H9 (cell line): ENCODE results near the gene PRDM5. TPM values are rescaled to one million over a fixed set of nuclear protein-coding genes. Genes with fewer than 3 reads are reported as not detected.

Source experiments
- DNase-seq: peaks from one replicate; pipeline ENCODE4 v3.0.0-alpha.2; 2017
- H2AFZ ChIP-seq: one replicate; pipeline ENCODE4 v1.6.1; 2013; ENCODE audit warnings: mild to moderate bottlenecking, low read length, control low read depth, moderate library complexity
- H2AK5ac ChIP-seq: 2 replicates; pipeline ENCODE4 v1.6.1; 2013; ENCODE audit warnings: low read length, control low read depth, mixed read lengths; ENCODE audit not compliant: insufficient read length
- H2BK120ac ChIP-seq: one replicate; pipeline ENCODE4 v1.6.1; 2013; ENCODE audit warnings: low read depth, mild to moderate bottlenecking, low read length, control low read depth, inconsistent platforms; ENCODE audit not compliant: poor library complexity, severe bottlenecking
- H2BK12ac ChIP-seq: 2 replicates; pipeline ENCODE4 v1.6.1; 2013; ENCODE audit warnings: low read length, control low read depth, mixed read lengths, low read depth; ENCODE audit not compliant: insufficient read length
- H2BK15ac ChIP-seq: 2 replicates; pipeline ENCODE4 v1.6.1; 2013; ENCODE audit warnings: low read depth, low read length, control low read depth
- H2BK20ac ChIP-seq: one replicate; pipeline ENCODE4 v1.6.1; 2013; ENCODE audit warnings: low read depth, mild to moderate bottlenecking, low read length, control low read depth, inconsistent platforms; ENCODE audit not compliant: poor library complexity, severe bottlenecking
- H2BK5ac ChIP-seq: 2 replicates; pipeline ENCODE4 v1.6.1; 2013; ENCODE audit warnings: low read length, control low read depth, mixed read lengths; ENCODE audit not compliant: insufficient read length
- H3K14ac ChIP-seq: 2 replicates; pipeline ENCODE4 v1.6.1; 2013; ENCODE audit warnings: low read length, control low read depth; ENCODE audit not compliant: insufficient read depth
- H3K18ac ChIP-seq: 2 replicates; pipeline ENCODE4 v1.6.1; 2013; ENCODE audit warnings: low read depth, mild to moderate bottlenecking, mixed read lengths, low read length, control low read depth; ENCODE audit not compliant: insufficient read length
- H3K23ac ChIP-seq: 2 replicates; pipeline ENCODE4 v1.6.1; 2013; ENCODE audit warnings: low read length, control low read depth, mixed read lengths, low read depth; ENCODE audit not compliant: insufficient read length
- H3K23me2 ChIP-seq: 2 replicates; pipeline ENCODE4 v1.6.1; 2013; ENCODE audit warnings: low read depth, mild to moderate bottlenecking, mixed read lengths, low read length, control low read depth; ENCODE audit not compliant: insufficient read length, poor library complexity, severe bottlenecking
- H3K27ac ChIP-seq: 2 replicates; pipeline ENCODE4 v1.5.1; 2013; ENCODE audit warnings: low read length, control low read depth, mixed read lengths, low read depth; ENCODE audit not compliant: insufficient read length
- H3K27me3 ChIP-seq: 2 replicates; pipeline ENCODE4 v1.6.1; 2013; ENCODE audit warnings: low read length, control low read depth, inconsistent platforms; ENCODE audit not compliant: insufficient read depth
- H3K4ac ChIP-seq: 2 replicates; pipeline ENCODE4 v1.6.1; 2013; ENCODE audit warnings: low read depth, mild to moderate bottlenecking, control low read depth, inconsistent platforms, low read length, moderate library complexity
- H3K4me1 ChIP-seq: 2 replicates; pipeline ENCODE4 v1.6.1; 2013; ENCODE audit warnings: low read length, control low read depth, inconsistent platforms; ENCODE audit not compliant: insufficient read depth
- H3K4me2 ChIP-seq: 2 replicates; pipeline ENCODE4 v1.6.1; 2013; ENCODE audit warnings: low read length, control low read depth, mixed read lengths; ENCODE audit not compliant: insufficient read length, insufficient read depth
- H3K56ac ChIP-seq: 2 replicates; pipeline ENCODE4 v1.6.1; 2013; ENCODE audit warnings: low read depth, mild to moderate bottlenecking, mixed read lengths, low read length, control low read depth; ENCODE audit not compliant: insufficient read length
- H3K79me1 ChIP-seq: 2 replicates; pipeline ENCODE4 v1.6.1; 2013; ENCODE audit warnings: low read depth, mild to moderate bottlenecking, moderate library complexity, low read length, control low read depth, inconsistent platforms; ENCODE audit not compliant: insufficient read depth, poor library complexity, severe bottlenecking
- H3K79me2 ChIP-seq: 2 replicates; pipeline ENCODE4 v1.6.1; 2013; ENCODE audit warnings: low read length, control low read depth, inconsistent platforms; ENCODE audit not compliant: insufficient read depth
- H3K9ac ChIP-seq: 2 replicates; pipeline ENCODE4 v1.6.1; 2013; ENCODE audit warnings: low read length, control low read depth, mixed read lengths; ENCODE audit not compliant: insufficient read length; ENCODE audit errors: extremely low read depth
- H3K9me3 ChIP-seq: one replicate; pipeline ENCODE4 v1.6.1; 2013; ENCODE audit warnings: low read depth, low read length, inconsistent platforms; ENCODE audit not compliant: control insufficient read depth
- H3T11ph ChIP-seq: one replicate; pipeline ENCODE4 v1.6.1; 2013; ENCODE audit warnings: mild to moderate bottlenecking, low read length, control low read depth, inconsistent platforms
- H4K20me1 ChIP-seq: one replicate; pipeline ENCODE4 v1.6.1; 2013; ENCODE audit not compliant: control insufficient read depth, insufficient read length, insufficient read depth
- H4K5ac ChIP-seq: 2 replicates; pipeline ENCODE4 v1.6.1; 2013; ENCODE audit warnings: low read depth, mild to moderate bottlenecking, mixed read lengths, low read length, control low read depth; ENCODE audit not compliant: insufficient read length
- H4K8ac ChIP-seq: replicated peaks from 2 replicates; pipeline ENCODE4 v1.6.1; 2013; ENCODE audit warnings: low read length, control low read depth, mixed read lengths, low read depth; ENCODE audit not compliant: insufficient read length
- H4K91ac ChIP-seq: 2 replicates; pipeline ENCODE4 v1.6.1; 2013; ENCODE audit warnings: low read depth, mild to moderate bottlenecking, moderate library complexity, mixed read lengths, low read length, control low read depth; ENCODE audit not compliant: insufficient read length
- H3K27ac Mint-ChIP-seq, 3 experiments: 2 replicates in 2 of 3; 3 replicates in 1 of 3; pipeline ENCODE4 v1.8.0; 2020 to 2021; ENCODE audit warnings: mixed read lengths in 3 of 3, mild to moderate bottlenecking in 1 of 3, moderate library complexity in 1 of 3
- H3K27me3 Mint-ChIP-seq: 2 replicates; pipeline ENCODE4 v1.8.0; 2021; ENCODE audit warnings: low read depth, mild to moderate bottlenecking, moderate library complexity, mixed read lengths
- H3K36me3 Mint-ChIP-seq, 3 experiments: 2 replicates in 2 of 3; 3 replicates in 1 of 3; pipeline ENCODE4 v1.8.0; 2020 to 2021; ENCODE audit warnings: low read depth in 3 of 3, mixed read lengths in 3 of 3; ENCODE audit not compliant: insufficient read depth in 1 of 3
- H3K4me1 Mint-ChIP-seq, 2 experiments: 2 replicates each; pipeline ENCODE4 v1.8.0; 2020; ENCODE audit warnings: mixed read lengths in 2 of 2
- H3K4me3 Mint-ChIP-seq, 2 experiments: 2 replicates in 1 of 2; 3 replicates in 1 of 2; pipeline ENCODE4 v1.8.0; 2020 to 2021; ENCODE audit warnings: mild to moderate bottlenecking in 2 of 2, mixed read lengths in 2 of 2, moderate library complexity in 1 of 2
- H3K9me3 Mint-ChIP-seq, 2 experiments: 2 replicates in 1 of 2; 3 replicates in 1 of 2; pipeline ENCODE4 v1.8.0; 2020; ENCODE audit warnings: mild to moderate bottlenecking in 2 of 2, mixed read lengths in 2 of 2, moderate library complexity in 1 of 2
- WGBS: extraction: QIAGEN DNeasy Blood & Tissue Kit; methylation state at CpG from one replicate; pipeline ENCODE4 v1.1.7; 2013; ENCODE audit warnings: missing lambda C conversion rate, low lambda C conversion rate, mixed read lengths; ENCODE audit not compliant: insufficient read length; ENCODE audit errors: extremely low coverage; 5-methylcytosine and 5-hydroxymethylcytosine counted together
- total RNA-seq: library from RNA; stranded (reverse); gene quantifications from 2 replicates; pipeline ENCODE4 v1.2.1, GENCODE V29; 2021
- TF ChIP-seq, protein P1 (sequence below): fragments of 200-600 bp; sonication (generic); conservative IDR thresholded peaks from 3 replicates; pipeline ENCODE4 v1.8.0; 2021; ENCODE audit warnings: antibody characterized with exemption, mild to moderate bottlenecking

The PRDM5 gene
- total RNA-seq, 1 experiment from 2014 or later: 21.7 TPM

DNA sequence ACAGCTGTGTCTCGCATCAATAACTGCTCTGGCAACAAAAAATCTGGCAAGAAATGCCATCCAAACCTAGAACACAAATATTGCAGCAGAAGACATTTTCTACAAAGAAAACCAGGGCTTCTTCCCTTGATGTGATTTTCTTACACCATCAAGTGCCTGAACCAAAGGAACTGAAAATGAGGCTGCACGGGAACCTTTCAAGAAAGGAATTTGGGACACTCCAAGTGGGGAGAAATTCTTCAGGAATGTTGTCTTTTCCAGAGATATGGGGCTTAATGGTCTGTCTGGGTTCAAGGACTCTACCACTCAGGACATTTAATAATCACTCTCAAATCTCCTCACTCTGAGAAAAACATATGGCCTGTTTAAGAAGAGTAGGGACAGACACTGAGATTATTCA lies 57.6 kb downstream of the PRDM5 start:
- Mint-ChIP-seq H3K27me3 (no peaks in the 10 kb centered on the region), H3K27ac (no peak overlapping the region), H3K4me3 (no peak overlapping the region), H3K4me1 (peaks cover 13 to 15% of the 10 kb centered on the region in 2 experiments), H3K36me3 (no peaks in the 10 kb centered on the region), H3K9me3 (no peaks in the 10 kb centered on the region)
- no peak overlapping the region for H2BK120ac ChIP-seq
- peaks cover 3% of the 10 kb centered on the region; the same call in 1 of the 2 replicates for H3K4me1 ChIP-seq
- no peak overlapping the region for H3K4ac ChIP-seq
- H3K14ac ChIP-seq: no peak overlapping the region
- no peak overlapping the region for H3K27ac ChIP-seq
- H4K20me1 ChIP-seq: no peaks in the 10 kb centered on the region
- TF ChIP-seq, protein P1, sequence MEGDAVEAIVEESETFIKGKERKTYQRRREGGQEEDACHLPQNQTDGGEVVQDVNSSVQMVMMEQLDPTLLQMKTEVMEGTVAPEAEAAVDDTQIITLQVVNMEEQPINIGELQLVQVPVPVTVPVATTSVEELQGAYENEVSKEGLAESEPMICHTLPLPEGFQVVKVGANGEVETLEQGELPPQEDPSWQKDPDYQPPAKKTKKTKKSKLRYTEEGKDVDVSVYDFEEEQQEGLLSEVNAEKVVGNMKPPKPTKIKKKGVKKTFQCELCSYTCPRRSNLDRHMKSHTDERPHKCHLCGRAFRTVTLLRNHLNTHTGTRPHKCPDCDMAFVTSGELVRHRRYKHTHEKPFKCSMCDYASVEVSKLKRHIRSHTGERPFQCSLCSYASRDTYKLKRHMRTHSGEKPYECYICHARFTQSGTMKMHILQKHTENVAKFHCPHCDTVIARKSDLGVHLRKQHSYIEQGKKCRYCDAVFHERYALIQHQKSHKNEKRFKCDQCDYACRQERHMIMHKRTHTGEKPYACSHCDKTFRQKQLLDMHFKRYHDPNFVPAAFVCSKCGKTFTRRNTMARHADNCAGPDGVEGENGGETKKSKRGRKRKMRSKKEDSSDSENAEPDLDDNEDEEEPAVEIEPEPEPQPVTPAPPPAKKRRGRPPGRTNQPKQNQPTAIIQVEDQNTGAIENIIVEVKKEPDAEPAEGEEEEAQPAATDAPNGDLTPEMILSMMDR: no peak
- H3K4me2 ChIP-seq: no peak overlapping the region
- H3K23ac ChIP-seq: no peak overlapping the region
- H4K8ac ChIP-seq: no peak overlapping the region
- no peak overlapping the region for H3K18ac ChIP-seq
- no peak overlapping the region for H2BK12ac ChIP-seq
- H3K56ac ChIP-seq: no peak overlapping the region
- no CpG with 5 or more reads among the region's 2 CpGs for WGBS
- no peaks in the 10 kb centered on the region for H3K27me3 ChIP-seq
- no peak overlapping the region for H2BK20ac ChIP-seq
- DNase-seq: no peak
- no peak overlapping the region for H4K5ac ChIP-seq
- no peaks in the 10 kb centered on the region for H3K79me2 ChIP-seq
- H3T11ph ChIP-seq: no peak overlapping the region
- no peaks in the 10 kb centered on the region for H3K23me2 ChIP-seq
- H3K9me3 ChIP-seq: no peaks in the 10 kb centered on the region
- no peaks in the 10 kb centered on the region for H3K79me1 ChIP-seq
- H2BK5ac ChIP-seq: no peak overlapping the region
- no peak overlapping the region for H2AFZ ChIP-seq
- no peak overlapping the region for H2AK5ac ChIP-seq
- no peak overlapping the region for H2BK15ac ChIP-seq
- H3K9ac ChIP-seq: no peak overlapping the region
- no peak overlapping the region for H4K91ac ChIP-seq
